Tibial nerve (tissue), 4 donors: Measurements from ENCODE around the gene ARFGEF3.

Experiments
- EP300 ChIP-seq, 2 donors: sonication (generic); formaldehyde crosslinking; IDR thresholded peaks; one replicate each; pipeline ENCODE4 v1.6.1; 2017; ENCODE audit warnings: antibody characterized with exemption in 2 of 2, mild to moderate bottlenecking in 1 of 2
- POLR2A ChIP-seq, 2 donors: fragments of 450-650 bp; IDR thresholded peaks; one replicate each; pipeline ENCODE4 v1.6.1; 2017; ENCODE audit warnings: antibody characterized with exemption in 2 of 2, mild to moderate bottlenecking in 2 of 2, moderate library complexity in 2 of 2
- TF ChIP-seq, protein P1 (sequence below), 5 experiments: fragments of 200-600 bp in 3 of 5; fragments of 450-650 bp in 2 of 5; sonication (generic) in 3 of 5; IDR thresholded peaks; one replicate each; pipeline ENCODE4 v1.5.1; 2016 to 2019; ENCODE audit warnings: antibody characterized with exemption in 5 of 5, mild to moderate bottlenecking in 3 of 5, moderate library complexity in 2 of 5

- TF ChIP-seq, protein P1, sequence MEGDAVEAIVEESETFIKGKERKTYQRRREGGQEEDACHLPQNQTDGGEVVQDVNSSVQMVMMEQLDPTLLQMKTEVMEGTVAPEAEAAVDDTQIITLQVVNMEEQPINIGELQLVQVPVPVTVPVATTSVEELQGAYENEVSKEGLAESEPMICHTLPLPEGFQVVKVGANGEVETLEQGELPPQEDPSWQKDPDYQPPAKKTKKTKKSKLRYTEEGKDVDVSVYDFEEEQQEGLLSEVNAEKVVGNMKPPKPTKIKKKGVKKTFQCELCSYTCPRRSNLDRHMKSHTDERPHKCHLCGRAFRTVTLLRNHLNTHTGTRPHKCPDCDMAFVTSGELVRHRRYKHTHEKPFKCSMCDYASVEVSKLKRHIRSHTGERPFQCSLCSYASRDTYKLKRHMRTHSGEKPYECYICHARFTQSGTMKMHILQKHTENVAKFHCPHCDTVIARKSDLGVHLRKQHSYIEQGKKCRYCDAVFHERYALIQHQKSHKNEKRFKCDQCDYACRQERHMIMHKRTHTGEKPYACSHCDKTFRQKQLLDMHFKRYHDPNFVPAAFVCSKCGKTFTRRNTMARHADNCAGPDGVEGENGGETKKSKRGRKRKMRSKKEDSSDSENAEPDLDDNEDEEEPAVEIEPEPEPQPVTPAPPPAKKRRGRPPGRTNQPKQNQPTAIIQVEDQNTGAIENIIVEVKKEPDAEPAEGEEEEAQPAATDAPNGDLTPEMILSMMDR (IDR thresholded peaks at IDR 0.05), result no peak
- no peak for TF ChIP-seq EP300 (IDR thresholded peaks at IDR 0.05)
- no peak for TF ChIP-seq POLR2A (IDR thresholded peaks at IDR 0.05)
These were observed 85.1 kb downstream of the ARFGEF3 start for GRCh38 chr6:138246650-138247440.
